HepG2 (cell line): ENCODE measurements around the gene SRPRB. TPM values are rescaled to one million over a fixed set of nuclear protein-coding genes. Genes with fewer than 3 reads are reported as not detected.

Experiments
- EP300 ChIP-seq, 3 experiments: sonication (generic) in 1 of 3; formaldehyde crosslinking in 1 of 3; IDR thresholded peaks; 2 replicates each; pipeline versions ENCODE4 v1.5.1 to v1.6.1; 2011 to 2020; ENCODE audit warnings: low read depth in 2 of 3, low read length in 2 of 3, borderline replicate concordance in 1 of 3, improper control_type of control experiment in 1 of 3, mild to moderate bottlenecking in 1 of 3, missing genetic modification reagents in 1 of 3, moderate library complexity in 1 of 3
- FOSL2 ChIP-seq: sonication (generic); formaldehyde crosslinking; IDR thresholded peaks from 2 replicates; pipeline ENCODE4 v1.4.0; 2020; ENCODE audit warnings: missing genetic modification reagents
- FOXA1 ChIP-seq, 2 experiments: fragments of 450-650 bp in 1 of 2; sonication (generic) in 1 of 2; formaldehyde crosslinking in 1 of 2; IDR thresholded peaks; 2 replicates each; pipeline versions ENCODE4 v1.4.0 to v1.6.1; 2016 to 2020; ENCODE audit warnings: missing genetic modification reagents in 1 of 2
- IKZF1 ChIP-seq: fragments of 450-650 bp; IDR thresholded peaks from 2 replicates; pipeline ENCODE4 v1.7.1; 2016
- MED8 ChIP-seq: sonication (generic); formaldehyde crosslinking; IDR thresholded peaks from 2 replicates; pipeline ENCODE4 v1.8.1; 2023; ENCODE audit warnings: mild to moderate bottlenecking, missing genetic modification reagents; ENCODE audit not compliant: insufficient replicate concordance
- MEIS2 ChIP-seq: sonication (generic); formaldehyde crosslinking; IDR thresholded peaks from 2 replicates; pipeline ENCODE4 v1.9.0; 2021; ENCODE audit warnings: mild to moderate bottlenecking, missing genetic modification reagents
- PLRG1 ChIP-seq: fragments of 450-650 bp; conservative IDR thresholded peaks from 2 replicates; pipeline ENCODE4 v1.6.1; 2016
- POGK ChIP-seq: sonication (generic); formaldehyde crosslinking; conservative IDR thresholded peaks from 2 replicates; pipeline ENCODE4 v1.8.0; 2022; ENCODE audit warnings: mild to moderate bottlenecking, moderate library complexity, missing genetic modification reagents
- ZBTB25 ChIP-seq: IDR thresholded peaks from 2 replicates; pipeline ENCODE4 v1.6.1; 2018; ENCODE audit warnings: missing genetic modification reagents
- ZNF816 ChIP-seq: sonication (generic); formaldehyde crosslinking; IDR thresholded peaks from 2 replicates; pipeline ENCODE4 v1.8.0; 2022; ENCODE audit warnings: missing genetic modification reagents, mild to moderate bottlenecking, borderline replicate concordance
- polyA plus RNA-seq, 8 experiments: library from polyadenylated mRNA; depleted of rRNA in 3 of 8; stranded (reverse) in 7 of 8; unstranded in 1 of 8; fragments of >200 nt; fragmentation: Illumina TruSeq in 4 of 8; extraction: Trizol in 4 of 8; gene quantifications; 2 replicates each; pipeline versions ENCODE4 v1.2.1 to v1.2.3, GENCODE V29; 2011 to 2016; ENCODE audit warnings: low read depth in 4 of 8, missing spikeins in 1 of 8, mixed read lengths in 1 of 8; ENCODE audit not compliant: insufficient read depth in 1 of 8
- total RNA-seq, 5 experiments: library from RNA; depleted of rRNA; stranded (reverse); fragments of >200 nt; fragmentation: Illumina TruSeq; extraction: Trizol; gene quantifications; 2 replicates each; pipeline ENCODE4 v1.2.3, GENCODE V29; 2016; ENCODE audit warnings: low read depth in 1 of 5

Gene SRPRB
- total and polyA plus RNA-seq, 2 of the 13 experiments (the other 11 are each of a cell fraction or from before 2014, with no cell fraction given) = 41.0 to 111 TPM

- TF ChIP-seq MEIS2 (CRISPR knock-in tag) (no peak), ZBTB25 (no peak), IKZF1 (no peak), ZNF816 (CRISPR knock-in tag) (no peak), MED8 (no peak), PLRG1 (no peak), POGK (CRISPR knock-in tag) (no peak), FOSL2 (CRISPR knock-in tag) (no peak), EP300 (IDR thresholded peaks at IDR 0.05; ENCODE audit: low read depth in 2 of 2, low read length in 2 of 2) (no peak), EP300 (CRISPR knock-in tag; IDR thresholded peaks at IDR 0.05; ENCODE audit: borderline replicate concordance) (no peak), FOXA1 (IDR thresholded peaks at IDR 0.05) (no peak), FOXA1 (CRISPR knock-in tag; IDR thresholded peaks at IDR 0.05) (no peak)
These were observed 15.5 kb downstream of the SRPRB start (continued) for GRCh38 chr3:133820889-133821675.
